Muscle layer of colon (tissue), 2 donors: Measurements from ENCODE around the gene GFOD2.

Experiments used
- H3K27ac ChIP-seq: one replicate; pipeline ENCODE4 v1.7.0; 2013; ENCODE audit warnings: low read depth, mild to moderate bottlenecking, low read length, moderate library complexity
- H3K27me3 ChIP-seq, 2 donors: one replicate each; pipeline ENCODE4 v1.7.0; 2013; ENCODE audit warnings: low read length in 2 of 2, mild to moderate bottlenecking in 2 of 2; ENCODE audit not compliant: insufficient read depth in 2 of 2, control insufficient read depth in 1 of 2
- H3K36me3 ChIP-seq: one replicate; pipeline ENCODE4 v1.7.0; 2013; ENCODE audit warnings: mild to moderate bottlenecking, low read length; ENCODE audit not compliant: insufficient read depth
- H3K4me1 ChIP-seq: one replicate; pipeline ENCODE4 v1.7.0; 2013; ENCODE audit warnings: mild to moderate bottlenecking, low read length; ENCODE audit not compliant: insufficient read depth
- H3K4me3 ChIP-seq, 2 donors: one replicate each; pipeline ENCODE4 v1.7.0; 2013; ENCODE audit warnings: low read length in 2 of 2, low read depth in 1 of 2, mild to moderate bottlenecking in 1 of 2, moderate library complexity in 1 of 2
- H3K9ac ChIP-seq: one replicate; pipeline ENCODE4 v1.7.0; 2013; ENCODE audit warnings: low read length
- H3K9me3 ChIP-seq: one replicate; pipeline ENCODE4 v1.7.0; 2013; ENCODE audit warnings: mild to moderate bottlenecking, low read length
- donor health status: abdominal sarcoma.
- donor health status: Adenocarcinoma of cecum.

Gene GFOD2

GRCh38 chr16:67667453-67667816 is 51.7 kb downstream of the GFOD2 start:
- Histone ChIP-seq H3K36me3 (peaks cover 8% of the 10 kb centered on the region), H3K4me1 (peaks cover 25% of the 10 kb centered on the region), H3K9me3 (no peaks in the 10 kb centered on the region), H3K27ac (peak overlapping the region; percentile 92), H3K4me3 (peak overlapping the region in 1 of 2 donors; percentile 76), H3K9ac (peak overlapping the region; percentile 65), H3K27me3 (no peaks in the 10 kb centered on the region)

- H3K36me3 ChIP-seq: peaks cover 8% of the 10 kb centered on the region
- H3K27ac ChIP-seq: peak within 1 kb of the TSS; percentile 92
- H3K27me3 ChIP-seq: no peaks in the 10 kb centered on the region
- no peaks in the 10 kb centered on the region for H3K9me3 ChIP-seq
- H3K4me1 ChIP-seq: peaks cover 24% of the 10 kb centered on the region
- peak within 1 kb of the TSS; percentile 66 to 76 for H3K4me3 ChIP-seq
- peak within 1 kb of the TSS; percentile 65 for H3K9ac ChIP-seq
Observed at GRCh38 chr16:67666559-67667452, 52.3 kb downstream of the GFOD2 start, which contains the start of the genes C16orf86 and ENKD1. Gene C16orf86, plus strand, starts transcription at chr16:67666814. Its CDS starts 157 bp downstream, at chr16:67666971. Gene ENKD1, minus strand, starts transcription at chr16:67666750. Its CDS starts 308 bp downstream, at chr16:67666442.

GRCh38 chr16:67666032-67666551 is 53.0 kb downstream of the GFOD2 start:
- Histone ChIP-seq H3K27me3 (no peaks in the 10 kb centered on the region), H3K4me1 (peaks cover 31% of the 10 kb centered on the region), H3K27ac (peak overlapping the region; percentile 92)

GRCh38 chr16:67665598-67665997 is 53.5 kb downstream of the GFOD2 start:
- no peak overlapping the region for H3K9ac ChIP-seq

More at GRCh38 chr16:67666032-67666551, 53.0 kb downstream of the GFOD2 start:
- Histone ChIP-seq H3K4me3 (peak overlapping the region; percentile 66 to 76), H3K9me3 (no peaks in the 10 kb centered on the region), H3K9ac (no peak overlapping the region), H3K36me3 (peaks cover 8% of the 10 kb centered on the region)

GRCh38 chr16:67664871-67665270 is 54.2 kb downstream of the GFOD2 start:
- no peak overlapping the region for H3K27ac ChIP-seq

More at GRCh38 chr16:67665598-67665997, 53.5 kb downstream of the GFOD2 start:
- no peak overlapping the region for H3K27ac ChIP-seq
- H3K4me1 ChIP-seq: peaks cover 33% of the 10 kb centered on the region
- no peaks in the 10 kb centered on the region for H3K9me3 ChIP-seq
- H3K4me3 ChIP-seq: peak overlapping the region; percentile 66 to 76
- H3K27me3 ChIP-seq: no peaks in the 10 kb centered on the region
- peaks cover 8% of the 10 kb centered on the region for H3K36me3 ChIP-seq

GRCh38 chr16:67664258-67664657 is 54.9 kb downstream of the GFOD2 start:
- Histone ChIP-seq H3K9me3 (no peaks in the 10 kb centered on the region), H3K27me3 (no peaks in the 10 kb centered on the region), H3K9ac (no peak overlapping the region), H3K27ac (no peak overlapping the region), H3K4me1 (peaks cover 35% of the 10 kb centered on the region), H3K4me3 (no peak overlapping the region), H3K36me3 (peaks cover 8% of the 10 kb centered on the region)

More at GRCh38 chr16:67664871-67665270, 54.2 kb downstream of the GFOD2 start:
- H3K27me3 ChIP-seq: no peaks in the 10 kb centered on the region
- no peaks in the 10 kb centered on the region for H3K9me3 ChIP-seq
- H3K4me1 ChIP-seq: peaks cover 33% of the 10 kb centered on the region
- H3K9ac ChIP-seq: no peak overlapping the region
- H3K4me3 ChIP-seq: no peak overlapping the region
- peaks cover 8% of the 10 kb centered on the region for H3K36me3 ChIP-seq

- Histone ChIP-seq H3K36me3 (peaks cover 8% of the 10 kb centered on the region), H3K9ac (no peak overlapping the region), H3K4me1 (peaks cover 39% of the 10 kb centered on the region), H3K9me3 (no peaks in the 10 kb centered on the region), H3K27me3 (no peaks in the 10 kb centered on the region), H3K27ac (no peak overlapping the region), H3K4me3 (no peak overlapping the region)
Observed at GRCh38 chr16:67663877-67664222, 55.3 kb downstream of the GFOD2 start.

- H3K27me3 ChIP-seq: no peaks in the 10 kb centered on the region
- H3K27ac ChIP-seq: no peak overlapping the region
- H3K9ac ChIP-seq: no peak overlapping the region
- H3K36me3 ChIP-seq: peaks cover 12% of the 10 kb centered on the region
- peaks cover 41% of the 10 kb centered on the region for H3K4me1 ChIP-seq
- no peaks in the 10 kb centered on the region for H3K9me3 ChIP-seq
- no peak overlapping the region for H3K4me3 ChIP-seq
Observed at GRCh38 chr16:67663151-67663876, 55.8 kb downstream of the GFOD2 start.

GRCh38 chr16:67662653-67663010 is 56.5 kb downstream of the GFOD2 start:
- Histone ChIP-seq H3K36me3 (peaks cover 17% of the 10 kb centered on the region), H3K4me1 (peaks cover 34% of the 10 kb centered on the region), H3K27me3 (no peaks in the 10 kb centered on the region), H3K9ac (no peak overlapping the region), H3K27ac (no peak overlapping the region), H3K9me3 (no peaks in the 10 kb centered on the region), H3K4me3 (no peak overlapping the region)

GRCh38 chr16:67661886-67662652 is 57.0 kb downstream of the GFOD2 start:
- Histone ChIP-seq H3K27ac (no peak overlapping the region), H3K4me1 (peaks cover 29% of the 10 kb centered on the region), H3K9ac (no peak overlapping the region), H3K36me3 (peaks cover 20% of the 10 kb centered on the region), H3K4me3 (no peak overlapping the region), H3K9me3 (no peaks in the 10 kb centered on the region), H3K27me3 (no peaks in the 10 kb centered on the region)
